Suprapubic skin (tissue), 4 donors: ENCODE results near the gene PSMD10. TPM values are rescaled to one million over a fixed set of nuclear protein-coding genes. Genes with fewer than 3 reads are reported as not detected.

Experiments
- DNase-seq, 2 donors: peaks; one replicate each; pipeline ENCODE4 v3.0.0-alpha.2; 2019; ENCODE audit warnings: low spot score in 2 of 2
- H3K27ac ChIP-seq: fragments of 200-600 bp; sonication (generic); one replicate; pipeline ENCODE4 v1.5.1; 2019
- H3K27me3 ChIP-seq: fragments of 200-600 bp; sonication (generic); one replicate; pipeline ENCODE4 v1.5.1; 2019
- H3K36me3 ChIP-seq: fragments of 200-600 bp; sonication (generic); one replicate; pipeline ENCODE4 v1.5.1; 2019
- H3K4me1 ChIP-seq: fragments of 200-600 bp; sonication (generic); one replicate; pipeline ENCODE4 v1.5.1; 2019
- H3K4me3 ChIP-seq: fragments of 200-600 bp; sonication (generic); one replicate; pipeline ENCODE4 v1.5.1; 2019; ENCODE audit warnings: mild to moderate bottlenecking
- H3K9me3 ChIP-seq: fragments of 200-600 bp; sonication (generic); one replicate; pipeline ENCODE4 v1.5.1; 2019
- EP300 ChIP-seq: sonication (generic); formaldehyde crosslinking; IDR thresholded peaks from one replicate; pipeline ENCODE4 v1.6.1; 2017; ENCODE audit warnings: antibody characterized with exemption
- POLR2A ChIP-seq, 2 donors: fragments of 450-650 bp; IDR thresholded peaks; one replicate each; pipeline ENCODE4 v1.6.1; 2017; ENCODE audit warnings: antibody characterized with exemption in 2 of 2, mild to moderate bottlenecking in 2 of 2, moderate library complexity in 2 of 2
- POLR2AphosphoS5 ChIP-seq, 3 donors: sonication (generic); formaldehyde crosslinking; IDR thresholded peaks; one replicate each; pipeline ENCODE4 v1.6.1; 2017; ENCODE audit warnings: antibody characterized with exemption in 3 of 3
- WGBS: methylation state at CpG from one replicate; pipeline ENCODE4 v1.1.5; 2018; 5-methylcytosine and 5-hydroxymethylcytosine counted together
- total RNA-seq, 4 donors: library from RNA; depleted of rRNA; stranded (reverse); fragments of >200 nt; gene quantifications; one replicate each; pipeline ENCODE4 v1.1.0, GENCODE V29; 2016
- TF ChIP-seq, protein P1 (sequence below), 2 donors: fragments of 200-600 bp in 1 of 2; fragments of 450-650 bp in 1 of 2; sonication (generic) in 1 of 2; IDR thresholded peaks; one replicate each; pipeline ENCODE4 v1.5.1; 2016 to 2019; ENCODE audit warnings: antibody characterized with exemption in 2 of 2, mild to moderate bottlenecking in 1 of 2, moderate library complexity in 1 of 2

PSMD10 gene
- total RNA-seq, 4 donors from 2014 or later = 28.6 to 42.0 (median 38.0) TPM

DNA sequence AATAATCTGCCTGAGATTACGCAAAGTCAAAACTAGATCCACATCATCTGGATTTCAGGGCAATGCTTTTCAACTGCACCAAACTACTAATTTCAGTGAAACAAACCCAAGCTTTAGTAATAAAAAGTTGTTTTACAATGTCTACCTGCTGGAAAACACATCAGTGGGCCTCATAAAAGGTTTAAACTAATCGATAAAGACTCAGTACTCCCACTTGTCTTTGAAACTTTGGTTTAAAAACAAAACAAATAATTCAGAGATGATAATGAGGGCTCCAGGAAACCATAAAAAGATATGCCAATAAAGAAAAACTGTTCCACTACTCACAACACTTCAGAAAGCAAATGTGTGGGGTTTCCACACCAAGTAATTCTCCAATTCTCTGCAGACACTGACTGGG lies 10.2 kb downstream of the PSMD10 start:
- WGBS = 95% methylated on average over 2 of the region's 2 CpGs
- Histone ChIP-seq H3K27me3 (no peaks in the 10 kb centered on the region), H3K27ac (no peak overlapping the region), H3K36me3 (peaks cover 3% of the 10 kb centered on the region), H3K4me3 (no peak overlapping the region), H3K9me3 (no peaks in the 10 kb centered on the region), H3K4me1 (no peaks in the 10 kb centered on the region)
- no peak for DNase-seq
- TF ChIP-seq EP300 (no peak), POLR2A (IDR thresholded peaks at IDR 0.05) (no peak), POLR2AphosphoS5 (IDR thresholded peaks at IDR 0.05) (no peak)
- TF ChIP-seq, protein P1, sequence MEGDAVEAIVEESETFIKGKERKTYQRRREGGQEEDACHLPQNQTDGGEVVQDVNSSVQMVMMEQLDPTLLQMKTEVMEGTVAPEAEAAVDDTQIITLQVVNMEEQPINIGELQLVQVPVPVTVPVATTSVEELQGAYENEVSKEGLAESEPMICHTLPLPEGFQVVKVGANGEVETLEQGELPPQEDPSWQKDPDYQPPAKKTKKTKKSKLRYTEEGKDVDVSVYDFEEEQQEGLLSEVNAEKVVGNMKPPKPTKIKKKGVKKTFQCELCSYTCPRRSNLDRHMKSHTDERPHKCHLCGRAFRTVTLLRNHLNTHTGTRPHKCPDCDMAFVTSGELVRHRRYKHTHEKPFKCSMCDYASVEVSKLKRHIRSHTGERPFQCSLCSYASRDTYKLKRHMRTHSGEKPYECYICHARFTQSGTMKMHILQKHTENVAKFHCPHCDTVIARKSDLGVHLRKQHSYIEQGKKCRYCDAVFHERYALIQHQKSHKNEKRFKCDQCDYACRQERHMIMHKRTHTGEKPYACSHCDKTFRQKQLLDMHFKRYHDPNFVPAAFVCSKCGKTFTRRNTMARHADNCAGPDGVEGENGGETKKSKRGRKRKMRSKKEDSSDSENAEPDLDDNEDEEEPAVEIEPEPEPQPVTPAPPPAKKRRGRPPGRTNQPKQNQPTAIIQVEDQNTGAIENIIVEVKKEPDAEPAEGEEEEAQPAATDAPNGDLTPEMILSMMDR (IDR thresholded peaks at IDR 0.05) = no peak

DNA sequence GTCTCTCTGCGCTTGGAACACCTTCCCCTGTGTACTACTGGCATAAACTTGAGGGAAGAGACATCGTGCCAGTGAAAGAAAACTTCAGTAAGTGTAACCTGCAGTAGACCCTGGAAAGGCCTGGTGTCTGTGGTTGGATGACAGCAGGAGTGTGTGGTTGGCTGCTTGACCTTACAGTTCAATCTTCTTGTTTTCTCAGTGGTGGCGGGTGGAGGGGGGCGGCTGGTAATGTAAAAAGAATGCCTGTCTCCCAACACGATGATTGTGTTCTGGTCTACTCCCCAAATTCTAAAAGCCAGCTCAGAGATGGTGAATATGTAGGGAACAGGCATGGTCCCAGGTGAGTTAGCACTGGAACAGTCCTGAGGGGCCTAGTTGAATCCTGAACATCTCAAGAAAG lies 18.6 kb downstream of the PSMD10 start:
- Histone ChIP-seq H3K36me3 (no peaks in the 10 kb centered on the region), H3K4me1 (no peaks in the 10 kb centered on the region)

DNA sequence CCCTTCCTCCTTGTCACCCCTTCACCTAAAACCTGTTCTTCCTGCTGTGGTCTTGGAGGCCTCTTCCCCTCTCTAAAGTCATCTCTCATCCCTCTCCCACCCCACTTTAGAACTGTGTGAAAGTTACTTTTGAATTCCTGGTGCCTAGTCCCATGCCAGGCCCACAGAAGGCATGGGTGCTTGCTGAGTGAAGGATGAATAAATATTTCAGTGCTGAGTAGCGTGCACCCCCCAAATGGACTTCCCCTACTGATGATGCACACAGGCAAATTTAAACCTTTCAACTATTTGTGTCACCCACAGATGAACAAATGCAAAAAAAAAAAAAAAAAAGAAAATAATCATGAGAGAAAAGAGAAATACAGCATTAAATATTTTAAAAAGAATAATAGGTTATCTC lies 19.8 kb downstream of the PSMD10 start:
- Histone ChIP-seq H3K27me3 (no peaks in the 10 kb centered on the region), H3K9me3 (no peaks in the 10 kb centered on the region), H3K36me3 (no peaks in the 10 kb centered on the region), H3K4me1 (no peaks in the 10 kb centered on the region), H3K4me3 (no peak overlapping the region), H3K27ac (no peak overlapping the region)
- WGBS = 59% methylated on average over 1 of the region's 1 CpG
- TF ChIP-seq EP300 = no peak
- no peak for TF ChIP-seq POLR2A (IDR thresholded peaks at IDR 0.05)
- no peak for TF ChIP-seq POLR2AphosphoS5 (IDR thresholded peaks at IDR 0.05)
- TF ChIP-seq, protein P1 (IDR thresholded peaks at IDR 0.05) = no peak
- DNase-seq = no peak

More for the DNA sequence above, 18.6 kb downstream of the PSMD10 start:
- Histone ChIP-seq H3K9me3 (no peaks in the 10 kb centered on the region), H3K27me3 (no peaks in the 10 kb centered on the region), H3K4me3 (no peak overlapping the region), H3K27ac (no peak overlapping the region)
- no peak for TF ChIP-seq EP300
- TF ChIP-seq POLR2AphosphoS5 (IDR thresholded peaks at IDR 0.05) = no peak
- TF ChIP-seq, protein P1 (IDR thresholded peaks at IDR 0.05) = no peak
- no peak for TF ChIP-seq POLR2A (IDR thresholded peaks at IDR 0.05)
- 71% methylated on average over 5 of the region's 5 CpGs for WGBS
- DNase-seq = no peak

DNA sequence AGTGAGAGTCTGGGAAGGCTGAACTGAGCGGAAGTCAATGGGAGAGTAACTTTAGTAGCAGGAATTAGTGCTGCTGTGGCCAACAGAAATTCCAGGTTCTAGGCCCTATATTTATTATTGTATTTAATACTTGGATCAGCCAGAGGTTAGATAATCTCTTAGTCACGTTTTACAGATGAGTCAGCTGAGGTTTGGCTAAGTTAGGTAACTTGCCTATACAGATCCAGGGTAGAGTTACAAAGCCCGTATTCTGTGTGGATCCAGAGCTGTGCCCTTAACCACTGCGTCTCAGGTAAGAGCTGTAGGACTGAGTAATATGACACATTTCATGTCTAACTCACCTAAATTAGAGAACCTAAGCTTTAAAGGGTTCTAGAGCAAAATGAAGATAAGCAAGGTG lies 20.5 kb downstream of the PSMD10 start:
- no peak overlapping the region for H3K4me3 ChIP-seq
- H3K9me3 ChIP-seq = no peaks in the 10 kb centered on the region
- no peak for TF ChIP-seq EP300
- TF ChIP-seq, protein P1 (IDR thresholded peaks at IDR 0.05) = no peak
- TF ChIP-seq POLR2AphosphoS5 (IDR thresholded peaks at IDR 0.05) = no peak
- TF ChIP-seq POLR2A (IDR thresholded peaks at IDR 0.05) = no peak
- 40% methylated on average over 4 of the region's 4 CpGs for WGBS
- no peaks in the 10 kb centered on the region for H3K36me3 ChIP-seq
- no peaks in the 10 kb centered on the region for H3K27me3 ChIP-seq
- no peak overlapping the region for H3K27ac ChIP-seq
- no peaks in the 10 kb centered on the region for H3K4me1 ChIP-seq
- DNase-seq = no peak

DNA sequence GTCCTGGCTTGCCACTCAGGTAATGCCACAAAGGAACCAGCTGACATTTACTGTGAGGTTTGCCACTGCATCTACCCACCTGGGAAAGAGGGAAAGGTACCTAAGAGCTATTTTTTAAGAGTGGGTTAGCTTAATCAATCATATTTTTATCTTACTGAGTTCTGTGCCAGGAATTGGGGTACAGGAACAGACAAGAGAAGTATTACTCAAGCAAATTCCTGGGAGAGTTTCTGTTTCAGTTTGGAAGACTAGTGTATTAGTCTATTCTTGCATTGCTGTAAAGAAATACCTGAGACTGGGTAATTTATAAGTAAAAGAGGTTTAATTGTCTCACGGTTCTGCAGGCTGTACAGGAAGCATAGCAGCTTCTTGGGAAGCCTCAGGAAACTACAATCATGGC lies 23.2 kb downstream of the PSMD10 start:
- no peaks in the 10 kb centered on the region for H3K36me3 ChIP-seq
- no peaks in the 10 kb centered on the region for H3K9me3 ChIP-seq
- 42% methylated on average over 1 of the region's 1 CpG for WGBS
- no peaks in the 10 kb centered on the region for H3K4me1 ChIP-seq
- no peak overlapping the region for H3K27ac ChIP-seq
- TF ChIP-seq POLR2A (IDR thresholded peaks at IDR 0.05) (no peak), POLR2AphosphoS5 (IDR thresholded peaks at IDR 0.05) (no peak)
- TF ChIP-seq, protein P1 (IDR thresholded peaks at IDR 0.05) = no peak
- H3K4me3 ChIP-seq = no peak overlapping the region
- no peaks in the 10 kb centered on the region for H3K27me3 ChIP-seq
- no peak for DNase-seq
